Measurements from ENCODE around the gene SIM1.

GRCh38 chr6:100343316-100344077 lies 121.2 kb downstream of the SIM1 start:
- TF ChIP-seq CTCF (IDR thresholded peaks at IDR 0.05; ENCODE audit: borderline replicate concordance, extremely low read depth, low read length, poor library complexity, severe bottlenecking), result no peak
- TF ChIP-seq EZH2 (IDR thresholded peaks at IDR 0.05; ENCODE audit: borderline replicate concordance, low read depth, low read length, severe bottlenecking), result no peak

Measured in DND-41 (cell line).